Ishikawa (cell line): Measurements from ENCODE around the gene P2RY12.

Experiments used
- EP300 ChIP-seq: IDR thresholded peaks from 2 replicates; pipeline ENCODE4 v1.6.1; 2012; ENCODE audit warnings: borderline replicate concordance
- TCF12 ChIP-seq: IDR thresholded peaks from 2 replicates; pipeline ENCODE4 v1.6.1; 2012; ENCODE audit warnings: low read depth

- TF ChIP-seq TCF12, result no peak
- TF ChIP-seq EP300, result no peak
Measured at GRCh38 chr3:151346292-151346691, 38.3 kb downstream of the P2RY12 start.
